HCT116 (cell line): ENCODE measurements around the gene ARSG. TPM values are rescaled to one million over a fixed set of nuclear protein-coding genes. Genes with fewer than 3 reads are reported as not detected.
"Not testable (repeated sequence)": the region's sequence is repeated elsewhere in the genome, so short reads cannot be mapped to it uniquely, and the experiment has no call there.

ENCODE experiments used
- ATAC-seq: fragments of 200-7000 bp; cut with Tn5 transposase; 2 replicates; pipeline ENCODE4 v1.9.1; 2020; ENCODE audit warnings: mild to moderate bottlenecking, moderate library complexity
- BruUV-seq: library from RNA; stranded (reverse); fragments of 400-500 nt; replicated peaks from 2 replicates; lab custom pipeline; 2021; lab: Mats Ljungman, UMichigan
- CTCF ChIA-PET: fragments of 300-600 bp; sonication (Branson Sonifier 250); formaldehyde crosslinking; loops from one replicate; lab custom pipeline; 2021; ENCODE audit warnings: antibody characterized with exemption; lab: Charles Lee
- POLR2A ChIA-PET: fragments of 300-600, 350-600 bp; sonication (Branson Sonifier 250); formaldehyde crosslinking; loops from one replicate; lab custom pipeline; 2021; ENCODE audit warnings: antibody characterized with exemption; lab: Charles Lee
- RAD21 ChIA-PET, 2 experiments: fragments of 300-600 bp; sonication (Branson Sonifier 250); formaldehyde crosslinking; loops; one replicate each; lab custom pipeline; 2023; ENCODE audit warnings: low total read pairs in 2 of 2; ENCODE audit not compliant: uncharacterized antibody in 2 of 2, unreplicated experiment in 2 of 2, low non-redundant PET in 1 of 2; lab: Charles Lee
- DNase-seq: peaks from one replicate; pipeline ENCODE4 v3.0.0-alpha.2; 2010; ENCODE audit warnings: low read depth, low spot score
- H2AFZ ChIP-seq: fragments of 200-600 bp; shearing (Covaris generic), sonication (generic); 2 replicates; pipeline ENCODE4 v1.6.1; 2017; ENCODE audit warnings: low read depth, mixed run types, mixed read lengths, antibody characterized with exemption, low read length; ENCODE audit not compliant: poor library complexity, severe bottlenecking
- H3K27ac ChIP-seq: 2 replicates; pipeline ENCODE4 v1.5.1; 2012; ENCODE audit warnings: low read depth, low read length
- H3K27me3 ChIP-seq: fragments of 200-600 bp; sonication (generic); 2 replicates; pipeline ENCODE4 v1.6.1; 2016; ENCODE audit warnings: mixed run types, low read length, mixed read lengths; ENCODE audit not compliant: insufficient read depth
- H3K36me3 ChIP-seq, 2 experiments: fragments of 200-500 bp in 1 of 2; fragments of 200-600 bp in 1 of 2; sonication (Bioruptor generic) in 1 of 2; sonication (generic) in 1 of 2; 2 replicates each; pipeline versions ENCODE4 v1.5.1 to v1.6.1; 2014 to 2016; ENCODE audit warnings: low read length in 2 of 2, inconsistent platforms in 1 of 2, mixed read lengths in 1 of 2, mixed run types in 1 of 2; ENCODE audit not compliant: insufficient read depth in 2 of 2, control insufficient read depth in 1 of 2
- H3K4me1 ChIP-seq, 2 experiments: fragments of 200-600 bp in 1 of 2; sonication (generic) in 1 of 2; 2 replicates each; pipeline versions ENCODE4 v1.5.1 to v1.6.1; 2012 to 2017; ENCODE audit warnings: low read length in 2 of 2, inconsistent platforms in 1 of 2, mild to moderate bottlenecking in 1 of 2, mixed read lengths in 1 of 2, mixed run types in 1 of 2, moderate library complexity in 1 of 2; ENCODE audit not compliant: insufficient read depth in 2 of 2, control insufficient read depth in 1 of 2
- H3K4me2 ChIP-seq: fragments of 200-600 bp; sonication (generic); 2 replicates; pipeline ENCODE4 v1.6.1; 2017; ENCODE audit warnings: mixed run types, low read length, mixed read lengths
- H3K4me3 ChIP-seq, 2 experiments: fragments of 200-600 bp in 1 of 2; sonication (generic) in 1 of 2; replicated peaks in 1 of 2; 2 replicates each; pipeline ENCODE4 v1.5.1; 2011 to 2016; ENCODE audit warnings: low read length in 2 of 2, control low read depth in 1 of 2, low read depth in 1 of 2, mild to moderate bottlenecking in 1 of 2, mixed read lengths in 1 of 2, mixed run types in 1 of 2
- H3K79me2 ChIP-seq: fragments of 200-600 bp; sonication (generic); 2 replicates; pipeline ENCODE4 v1.6.1; 2017; ENCODE audit warnings: mild to moderate bottlenecking, mixed run types, low read length, moderate library complexity, mixed read lengths; ENCODE audit not compliant: insufficient read depth
- H3K9ac ChIP-seq: fragments of 200-600 bp; sonication (generic); 2 replicates; pipeline ENCODE4 v1.6.1; 2016; ENCODE audit warnings: low read length, mixed read lengths
- H3K9me2 ChIP-seq: fragments of 200-600 bp; sonication (generic), shearing (Covaris generic); 2 replicates; pipeline ENCODE4 v1.6.1; 2017; ENCODE audit warnings: mixed run types, mild to moderate bottlenecking, moderate library complexity; ENCODE audit not compliant: insufficient read depth
- H3K9me3 ChIP-seq, 2 experiments: fragments of 200-500 bp in 1 of 2; fragments of 200-600 bp in 1 of 2; sonication (Bioruptor generic) in 1 of 2; sonication (generic) in 1 of 2; 2 replicates each; pipeline ENCODE4 v1.6.1; 2014 to 2017; ENCODE audit warnings: low read length in 2 of 2, mixed read lengths in 2 of 2, inconsistent platforms in 1 of 2, low read depth in 1 of 2, mild to moderate bottlenecking in 1 of 2, mixed run types in 1 of 2, moderate library complexity in 1 of 2; ENCODE audit not compliant: control insufficient read depth in 1 of 2, insufficient read depth in 1 of 2
- H4K20me1 ChIP-seq: fragments of 200-600 bp; sonication (generic), shearing (Covaris generic); 2 replicates; pipeline ENCODE4 v1.6.1; 2017; ENCODE audit warnings: mixed run types, mild to moderate bottlenecking, moderate library complexity; ENCODE audit not compliant: insufficient read depth
- CEBPB ChIP-seq: IDR thresholded peaks from 2 replicates; pipeline ENCODE4 v1.6.1; 2012; ENCODE audit warnings: low read depth
- EZH2phosphoT487 ChIP-seq: fragments of 200-600 bp; IDR thresholded peaks from 2 replicates; pipeline ENCODE4 v1.6.1; 2018; ENCODE audit warnings: antibody characterized with exemption, borderline replicate concordance
- SIN3A ChIP-seq: IDR thresholded peaks from 2 replicates; pipeline ENCODE4 v1.6.1; 2012; ENCODE audit warnings: low read depth
- TCF7L2 ChIP-seq: IDR thresholded peaks from 2 replicates; pipeline ENCODE4 v1.7.0; 2011; ENCODE audit warnings: borderline replicate concordance, inconsistent platforms; ENCODE audit not compliant: insufficient read depth, insufficient read length; ENCODE audit errors: extremely low read depth
- intact Hi-C: fragments of 100-400 bp; cut with micrococcal nuclease; formaldehyde crosslinking; loops from 2 replicates; pipeline ENCODE4 v1.10.0; 2022
- total RNA-seq: library from RNA; stranded (reverse); gene quantifications from one replicate; pipeline ENCODE4 v1.2.1, GENCODE V29; 2021; ENCODE audit not compliant: unreplicated experiment

ARSG gene
- total RNA-seq, 1 experiment from 2014 or later, result 17.1 TPM

- no peaks in the 10 kb centered on the region for H3K79me2 ChIP-seq
- H3K4me3 ChIP-seq, result no peak overlapping the region
- H3K9me3 ChIP-seq, result no peaks in the 10 kb centered on the region
- no peaks in the 10 kb centered on the region for H3K27me3 ChIP-seq
- H3K4me1 ChIP-seq, result peaks cover 5 to 19% of the 10 kb centered on the region in 2 experiments; a peak in 3 of 4 replicates
- ChIA-PET CTCF (interaction anchor here (0.8 kb wide), 1 partner anchor 144 kb away, joined by 3 read pairs; no protein-coding TSS in a partner anchor), POLR2A (interaction anchor here (0.6 kb wide), 1 partner anchor 9 kb away, joined by 3 read pairs; no protein-coding TSS in a partner anchor), RAD21 (no interaction called here)
- H3K27ac ChIP-seq, result no peak overlapping the region
- no TSS peak for BruUV-seq
- DNase-seq (no peak), ATAC-seq (no peak)
- H3K9ac ChIP-seq, result no peak overlapping the region
- no peaks in the 10 kb centered on the region for H3K9me2 ChIP-seq
- intact Hi-C loops, result no loop called here
- no peak for TF ChIP-seq CEBPB
- no peak overlapping the region for H2AFZ ChIP-seq
- peaks cover 16 to 31% of the 10 kb centered on the region in 2 experiments for H3K36me3 ChIP-seq
- H4K20me1 ChIP-seq, result no peaks in the 10 kb centered on the region
- no peak overlapping the region for H3K4me2 ChIP-seq
These were observed 36.1 kb upstream of the ARSG start for GRCh38 chr17:68255151-68255550.

- ChIA-PET POLR2A (no interaction called here), CTCF (interaction anchor here (0.8 to 1.0 kb wide), 2 partner anchors 83 to 143 kb away, joined by 3 read pairs; no protein-coding TSS in a partner anchor), RAD21 (no interaction called here)
- no TSS peak for BruUV-seq
- Histone ChIP-seq H3K27me3 (no peaks in the 10 kb centered on the region), H3K27ac (no peak overlapping the region), H3K9me3 (no peaks in the 10 kb centered on the region), H3K9ac (no peak overlapping the region), H4K20me1 (no peaks in the 10 kb centered on the region), H3K9me2 (no peaks in the 10 kb centered on the region), H3K4me2 (no peak overlapping the region), H3K79me2 (no peaks in the 10 kb centered on the region), H2AFZ (no peak overlapping the region), H3K4me3 (no peak overlapping the region), H3K4me1 (peaks cover 5 to 21% of the 10 kb centered on the region in 2 experiments; a peak in 3 of 4 replicates), H3K36me3 (peaks cover 16 to 27% of the 10 kb centered on the region in 2 experiments)
- ATAC-seq (no peak), DNase-seq (no peak)
- TF ChIP-seq EZH2phosphoT487, result no peak
- no peak for TF ChIP-seq SIN3A
- no peak for TF ChIP-seq TCF7L2
- intact Hi-C loops, result no loop called here
These were observed 35.4 kb upstream of the ARSG start for GRCh38 chr17:68255731-68256538.

GRCh38 chr17:68256701-68257100, 34.6 kb upstream of the ARSG start:
- H3K27ac ChIP-seq, H3K27me3 ChIP-seq, ATAC-seq, H3K9ac ChIP-seq, H3K79me2 ChIP-seq, RAD21 ChIA-PET, intact Hi-C loops, H3K9me2 ChIP-seq, CTCF ChIA-PET, H3K4me2 ChIP-seq, H3K9me3 ChIP-seq, H2AFZ ChIP-seq, H4K20me1 ChIP-seq, BruUV-seq, H3K4me3 ChIP-seq, DNase-seq: not testable (repeated sequence)
- peaks cover 16 to 23% of the 10 kb centered on the region in 2 experiments for H3K36me3 ChIP-seq
- peaks cover 5 to 21% of the 10 kb centered on the region in 2 experiments; a peak in 3 of 4 replicates for H3K4me1 ChIP-seq
- POLR2A ChIA-PET, result interaction anchor here (0.9 kb wide), 1 partner anchor 9 kb away, joined by 4 read pairs; the partner anchor contains the start of gene AMZ2
